ENCODE data around the gene DYNC1I2. TPM values are rescaled to one million over a fixed set of nuclear protein-coding genes. Genes with fewer than 3 reads are reported as not detected.
"Not testable (repeated sequence)": the region's sequence is repeated elsewhere in the genome, so short reads cannot be mapped to it uniquely, and the experiment has no call there.

The DYNC1I2 gene
- total RNA-seq, 1 donor from 2014 or later: 123 TPM

GRCh38 chr2:171718720-171719119 lies 31.5 kb downstream of the DYNC1I2 start:
- DNase-seq: no peak

- DNase-seq: no peak
Observed at GRCh38 chr2:171719660-171720059, 32.4 kb downstream of the DYNC1I2 start.

GRCh38 chr2:171723716-171724683 lies 36.7 kb downstream of the DYNC1I2 start:
- DNase-seq: peak; percentile 11

GRCh38 chr2:171726847-171727450 lies 39.7 kb downstream of the DYNC1I2 start:
- DNase-seq: peak; percentile 15

GRCh38 chr2:171728989-171729951 lies 42.0 kb downstream of the DYNC1I2 start:
- no peak for DNase-seq

GRCh38 chr2:171729952-171730317 lies 42.7 kb downstream of the DYNC1I2 start:
- no peak for DNase-seq

GRCh38 chr2:171735991-171736710 lies 48.9 kb downstream of the DYNC1I2 start:
- no peak for DNase-seq

- no peak for DNase-seq
Observed at GRCh38 chr2:171741189-171741588, 53.9 kb downstream of the DYNC1I2 start.

GRCh38 chr2:171742760-171743159 lies 55.5 kb downstream of the DYNC1I2 start:
- DNase-seq: no peak

GRCh38 chr2:171745141-171745540 lies 57.9 kb downstream of the DYNC1I2 start:
- DNase-seq: no peak

GRCh38 chr2:171745806-171746205 lies 58.5 kb downstream of the DYNC1I2 start:
- no peak for DNase-seq

- DNase-seq: no peak
Observed at GRCh38 chr2:171747371-171747770, 60.1 kb downstream of the DYNC1I2 start.

- no peak for DNase-seq
Observed at GRCh38 chr2:171754254-171754939, 67.1 kb downstream of the DYNC1I2 start.

- DNase-seq: not testable (repeated sequence)
Observed at GRCh38 chr2:171758762-171759161, 71.5 kb downstream of the DYNC1I2 start.

- not testable (repeated sequence) for DNase-seq
Observed at GRCh38 chr2:171761176-171761575, 73.9 kb downstream of the DYNC1I2 start.

- peak; percentile 14 for DNase-seq
Observed at GRCh38 chr2:171762879-171763573, 75.8 kb downstream of the DYNC1I2 start.

GRCh38 chr2:171763602-171764001 lies 76.3 kb downstream of the DYNC1I2 start:
- DNase-seq: no peak

GRCh38 chr2:171771463-171771862 lies 84.2 kb downstream of the DYNC1I2 start:
- DNase-seq: no peak

- DNase-seq: no peak
Observed at GRCh38 chr2:171772373-171772772, 85.1 kb downstream of the DYNC1I2 start.

- DNase-seq: not testable (repeated sequence)
Observed at GRCh38 chr2:171774581-171774980, 87.3 kb downstream of the DYNC1I2 start.
